ENCODE data around the gene DBT. TPM values are rescaled to one million over a fixed set of nuclear protein-coding genes. Genes with fewer than 3 reads are reported as not detected.

The DBT gene
- total RNA-seq, 1 donor from 2014 or later, result 18.0 TPM

- H3K36me3 Mint-ChIP-seq, result peaks cover 33% of the 10 kb centered on the region
- TF ChIP-seq CTCF (IDR thresholded peaks at IDR 0.05; ENCODE audit: unreplicated experiment), result no peak
Observed at GRCh38 chr1:100229681-100230443, 19.8 kb downstream of the DBT start.

GRCh38 chr1:100222428-100222827 lies 27.2 kb downstream of the DBT start:
- H3K9me3 Mint-ChIP-seq, result no peaks in the 10 kb centered on the region
- H3K4me3 Mint-ChIP-seq, result no peak overlapping the region
- DNase-seq (ENCODE audit: low spot score in 2 of 2, unreplicated experiment in 2 of 2), result no peak
- no peaks in the 10 kb centered on the region for H3K4me1 Mint-ChIP-seq
- H3K27me3 Mint-ChIP-seq (ENCODE audit: low read depth), result no peaks in the 10 kb centered on the region
- no peak overlapping the region for H3K27ac Mint-ChIP-seq
- TF ChIP-seq CTCF (IDR thresholded peaks at IDR 0.05; ENCODE audit: unreplicated experiment), result no peak
- H3K36me3 Mint-ChIP-seq, result peaks cover 11% of the 10 kb centered on the region

More at GRCh38 chr1:100229681-100230443, 19.8 kb downstream of the DBT start:
- Mint-ChIP-seq H3K4me3 (no peak overlapping the region), H3K9me3 (no peaks in the 10 kb centered on the region), H3K27me3 (ENCODE audit: low read depth) (no peaks in the 10 kb centered on the region), H3K27ac (no peak overlapping the region), H3K4me1 (peaks cover 7% of the 10 kb centered on the region)
- DNase-seq (ENCODE audit: low spot score in 2 of 2, unreplicated experiment in 2 of 2), result no peak

GRCh38 chr1:100219883-100220282 lies 29.8 kb downstream of the DBT start:
- H3K9me3 Mint-ChIP-seq, result no peaks in the 10 kb centered on the region
- no peak overlapping the region for H3K27ac Mint-ChIP-seq
- no peaks in the 10 kb centered on the region for H3K4me1 Mint-ChIP-seq
- H3K27me3 Mint-ChIP-seq (ENCODE audit: low read depth), result no peaks in the 10 kb centered on the region
- no peak for DNase-seq (ENCODE audit: low spot score in 2 of 2, unreplicated experiment in 2 of 2)
- H3K36me3 Mint-ChIP-seq, result peaks cover 15% of the 10 kb centered on the region
- H3K4me3 Mint-ChIP-seq, result no peak overlapping the region
- TF ChIP-seq CTCF (IDR thresholded peaks at IDR 0.05; ENCODE audit: unreplicated experiment), result no peak

GRCh38 chr1:100219457-100219856 lies 30.2 kb downstream of the DBT start:
- H3K36me3 Mint-ChIP-seq, result peaks cover 15% of the 10 kb centered on the region
- no peak for DNase-seq (ENCODE audit: low spot score in 2 of 2, unreplicated experiment in 2 of 2)
- H3K27ac Mint-ChIP-seq, result no peak overlapping the region
- no peaks in the 10 kb centered on the region for H3K9me3 Mint-ChIP-seq
- no peak for TF ChIP-seq CTCF (IDR thresholded peaks at IDR 0.05; ENCODE audit: unreplicated experiment)
- no peaks in the 10 kb centered on the region for H3K27me3 Mint-ChIP-seq (ENCODE audit: low read depth)
- H3K4me3 Mint-ChIP-seq, result no peak overlapping the region
- H3K4me1 Mint-ChIP-seq, result no peaks in the 10 kb centered on the region

GRCh38 chr1:100217834-100218233 lies 31.8 kb downstream of the DBT start:
- no peaks in the 10 kb centered on the region for H3K9me3 Mint-ChIP-seq
- no peak overlapping the region for H3K27ac Mint-ChIP-seq
- DNase-seq (ENCODE audit: low spot score in 2 of 2, unreplicated experiment in 2 of 2), result no peak
- H3K4me1 Mint-ChIP-seq, result no peaks in the 10 kb centered on the region
- no peak overlapping the region for H3K4me3 Mint-ChIP-seq
- no peak for TF ChIP-seq CTCF (IDR thresholded peaks at IDR 0.05; ENCODE audit: unreplicated experiment)
- H3K27me3 Mint-ChIP-seq (ENCODE audit: low read depth), result no peaks in the 10 kb centered on the region
- peaks cover 15% of the 10 kb centered on the region for H3K36me3 Mint-ChIP-seq

All from mesothelial cell of epicardium (in vitro differentiated cells).